IMR-90 (cell line): Measurements from ENCODE around the gene CDH23. TPM values are rescaled to one million over a fixed set of nuclear protein-coding genes. Genes with fewer than 3 reads are reported as not detected.

Experiments used
- ATAC-seq: fragments of 200-7000 bp; cut with Tn5 transposase; 2 replicates; pipeline ENCODE4 v1.9.1; 2020; ENCODE audit warnings: low read depth, mild to moderate bottlenecking, moderate library complexity
- BruUV-seq: library from RNA; stranded (reverse); fragments of 400-500 nt; replicated peaks from 2 replicates; lab custom pipeline; 2021; lab: Mats Ljungman, UMichigan
- CTCF ChIA-PET: fragments of 300-600 bp; formaldehyde crosslinking; extraction: SDS; loops from one replicate; lab custom pipeline; 2021; ENCODE audit warnings: antibody characterized with exemption; lab: Yijun Ruan, JAX
- POLR2A ChIA-PET: fragments of 300-600 bp; sonication (Branson Sonifier 250); formaldehyde crosslinking; loops from one replicate; lab custom pipeline; 2022; ENCODE audit warnings: antibody characterized with exemption; ENCODE audit not compliant: unreplicated experiment; lab: Charles Lee
- DNase-seq: peaks from one replicate; pipeline ENCODE4 v3.0.0; 2013
- H2AFZ ChIP-seq: replicated peaks from 2 replicates; pipeline ENCODE3; 2013; ENCODE audit warnings: low read length, mild to moderate bottlenecking; ENCODE audit not compliant: poor library complexity
- H2AK5ac ChIP-seq: 2 replicates; pipeline ENCODE4 v1.6.1; 2013; ENCODE audit warnings: low read depth, low read length, inconsistent platforms
- H2AK9ac ChIP-seq: replicated peaks from 2 replicates; pipeline ENCODE3; 2013; ENCODE audit warnings: mild to moderate bottlenecking, low read depth, low read length, moderate library complexity; ENCODE audit not compliant: poor library complexity
- H2BK120ac ChIP-seq: 2 replicates; pipeline ENCODE4 v1.6.1; 2013; ENCODE audit warnings: low read depth, low read length, inconsistent platforms
- H2BK15ac ChIP-seq: 3 replicates; pipeline ENCODE4 v1.6.1; 2013; ENCODE audit warnings: low read depth, low read length, inconsistent platforms
- H2BK20ac ChIP-seq: 2 replicates; pipeline ENCODE4 v1.6.1; 2013; ENCODE audit warnings: low read depth, mild to moderate bottlenecking, inconsistent platforms, low read length, moderate library complexity
- H2BK5ac ChIP-seq: 2 replicates; pipeline ENCODE4 v1.6.1; 2013; ENCODE audit warnings: mild to moderate bottlenecking, low read depth, low read length, inconsistent platforms; ENCODE audit not compliant: poor library complexity, severe bottlenecking
- H3K14ac ChIP-seq: replicated peaks from 2 replicates; pipeline ENCODE4 v1.6.1; 2013; ENCODE audit warnings: low read depth, low read length, inconsistent platforms
- H3K18ac ChIP-seq: 2 replicates; pipeline ENCODE4 v1.6.1; 2013; ENCODE audit warnings: low read depth, low read length, control low read depth
- H3K23ac ChIP-seq: 2 replicates; pipeline ENCODE4 v1.6.1; 2013; ENCODE audit warnings: low read depth, low read length, inconsistent platforms
- H3K27ac ChIP-seq: 2 replicates; pipeline ENCODE4 v1.5.1; 2013; ENCODE audit warnings: mild to moderate bottlenecking, control low read depth, low read length; ENCODE audit not compliant: insufficient read depth
- H3K27me3 ChIP-seq: 2 replicates; pipeline ENCODE4 v1.6.1; 2013; ENCODE audit warnings: low read length; ENCODE audit not compliant: control insufficient read depth, insufficient read depth
- H3K36me3 ChIP-seq: 2 replicates; pipeline ENCODE4 v1.6.1; 2013; ENCODE audit warnings: low read length, mixed read lengths; ENCODE audit not compliant: control insufficient read depth, insufficient read depth
- H3K4ac ChIP-seq: 2 replicates; pipeline ENCODE4 v1.6.1; 2013; ENCODE audit warnings: low read depth, low read length, inconsistent platforms
- H3K4me1 ChIP-seq: 2 replicates; pipeline ENCODE4 v1.6.1; 2013; ENCODE audit warnings: low read length, mixed read lengths; ENCODE audit not compliant: control insufficient read depth, insufficient read depth
- H3K4me2 ChIP-seq: 2 replicates; pipeline ENCODE4 v1.6.1; 2013; ENCODE audit warnings: low read depth, mild to moderate bottlenecking, control low read depth, low read length, moderate library complexity
- H3K4me3 ChIP-seq: 2 replicates; pipeline ENCODE4 v1.5.1; 2013; ENCODE audit warnings: low read depth, mild to moderate bottlenecking, control low read depth, low read length, moderate library complexity; ENCODE audit not compliant: insufficient read depth
- H3K56ac ChIP-seq: 2 replicates; pipeline ENCODE4 v1.6.1; 2013; ENCODE audit warnings: low read length, inconsistent platforms; ENCODE audit not compliant: insufficient read depth; ENCODE audit errors: extremely low read depth
- H3K79me1 ChIP-seq, 2 experiments: 2 replicates each; pipeline ENCODE4 v1.6.1; 2013; ENCODE audit warnings: low read length in 2 of 2, inconsistent platforms in 1 of 2, low read depth in 1 of 2
- H3K9ac ChIP-seq: 2 replicates; pipeline ENCODE4 v1.6.1; 2013; ENCODE audit warnings: low read depth, low read length, control low read depth
- H3K9me1 ChIP-seq: 2 replicates; pipeline ENCODE4 v1.6.1; 2013; ENCODE audit warnings: low read length, inconsistent platforms; ENCODE audit not compliant: insufficient read depth
- H3K9me3 ChIP-seq: 2 replicates; pipeline ENCODE4 v1.6.1; 2013; ENCODE audit warnings: low read length; ENCODE audit not compliant: control insufficient read depth, insufficient read depth
- H4K20me1 ChIP-seq: 2 replicates; pipeline ENCODE4 v1.6.1; 2013; ENCODE audit warnings: low read length, inconsistent platforms; ENCODE audit not compliant: insufficient read depth
- H4K5ac ChIP-seq: 2 replicates; pipeline ENCODE4 v1.6.1; 2013; ENCODE audit warnings: mild to moderate bottlenecking, low read depth, low read length, control low read depth
- H4K8ac ChIP-seq, 2 experiments: 2 replicates each; pipeline ENCODE4 v1.6.1; 2013; ENCODE audit warnings: low read depth in 2 of 2, low read length in 2 of 2, control low read depth in 1 of 2, inconsistent platforms in 1 of 2
- H4K91ac ChIP-seq: 2 replicates; pipeline ENCODE4 v1.6.1; 2013; ENCODE audit warnings: low read depth, low read length, inconsistent platforms; ENCODE audit not compliant: insufficient read depth
- BHLHE40 ChIP-seq: fragments of 150-350 bp; IDR thresholded peaks from 2 replicates; pipeline ENCODE4 v1.6.1; 2016; ENCODE audit warnings: mild to moderate bottlenecking, low read depth, low read length
- CEBPB ChIP-seq: IDR thresholded peaks from 2 replicates; pipeline ENCODE4 v1.6.1; 2012; ENCODE audit warnings: low read depth, low read length, improper control_type of control experiment
- CHD1 ChIP-seq: IDR thresholded peaks from 2 replicates; pipeline ENCODE4 v1.6.1; 2012; ENCODE audit warnings: low read depth, low read length, improper control_type of control experiment
- MAFK ChIP-seq: IDR thresholded peaks from 2 replicates; pipeline ENCODE4 v1.6.1; 2012; ENCODE audit warnings: low read depth, low read length, improper control_type of control experiment
- MAZ ChIP-seq: IDR thresholded peaks from 2 replicates; pipeline ENCODE4 v1.6.1; 2012; ENCODE audit warnings: low read depth, mild to moderate bottlenecking, low read length, improper control_type of control experiment, moderate library complexity, borderline replicate concordance
- NFE2L2 ChIP-seq: fragments of 150-350 bp; IDR thresholded peaks from 2 replicates; pipeline ENCODE4 v1.6.1; 2016; ENCODE audit warnings: low read depth, mild to moderate bottlenecking, low read length
- POLR2A ChIP-seq: IDR thresholded peaks from 2 replicates; pipeline ENCODE4 v1.6.1; 2012; ENCODE audit warnings: mild to moderate bottlenecking, low read depth, low read length
- RCOR1 ChIP-seq: IDR thresholded peaks from 2 replicates; pipeline ENCODE4 v1.6.1; 2012; ENCODE audit warnings: mild to moderate bottlenecking, low read length, improper control_type of control experiment; ENCODE audit not compliant: insufficient replicate concordance
- SMC3 ChIP-seq: fragments of 150-350 bp; IDR thresholded peaks from 2 replicates; pipeline ENCODE4 v1.6.1; 2016; ENCODE audit warnings: low read depth, mild to moderate bottlenecking, antibody characterized with exemption, low read length, moderate library complexity
- USF2 ChIP-seq: fragments of 150-350 bp; IDR thresholded peaks from 2 replicates; pipeline ENCODE4 v1.6.1; 2017; ENCODE audit warnings: mild to moderate bottlenecking, antibody characterized with exemption, low read length, low read depth
- WGBS, 2 experiments: methylation state at CpG; one replicate each; pipeline versions ENCODE4 v1.1.5 to v1.1.7; 2013; ENCODE audit warnings: missing lambda C conversion rate in 2 of 2; ENCODE audit not compliant: insufficient read length in 1 of 2; ENCODE audit errors: extremely low coverage in 2 of 2; 5-methylcytosine and 5-hydroxymethylcytosine counted together
- dilution Hi-C: fragments of 300-500 bp; cut with HindIII; formaldehyde crosslinking; loops from one replicate; pipeline ENCODE4 v1.14.3; 2018; ENCODE audit warnings: low sequenced_read_pairs; ENCODE audit not compliant: unreplicated experiment
- in situ Hi-C: fragments of 300-500 bp; cut with MboI; formaldehyde crosslinking; loops from 3 replicates; pipeline ENCODE4 v1.14.3; 2019; ENCODE audit warnings: low sequenced_read_pairs, inconsistent platforms, mixed read lengths
- intact Hi-C: fragments of 100-400 bp; cut with micrococcal nuclease; formaldehyde crosslinking; loops from 2 replicates; pipeline ENCODE4 v1.10.0; 2022
- polyA plus RNA-seq, 3 experiments: library from polyadenylated mRNA; depleted of rRNA; stranded (reverse); fragments of >200 nt; gene quantifications; 2 replicates each; pipeline ENCODE4 v1.2.3, GENCODE V29; 2012; ENCODE audit warnings: low replicate concordance in 1 of 3
- total RNA-seq: library from RNA; depleted of rRNA; stranded (reverse); fragments of >200 nt; gene quantifications from 2 replicates; pipeline ENCODE4 v1.2.3, GENCODE V29; 2012

CDH23 gene
- total and polyA plus RNA-seq, 2 of the 4 experiments (the other 2 are of a cell fraction): under 0.01 to 0.03 TPM

- Histone ChIP-seq H2AK5ac (no peak overlapping the region), H3K4me3 (no peak overlapping the region), H4K20me1 (no peaks in the 10 kb centered on the region), H3K9me3 (no peaks in the 10 kb centered on the region), H4K5ac (no peak overlapping the region), H3K27ac (no peak overlapping the region), H3K18ac (no peak overlapping the region), H3K9me1 (0 out of 2 replicates have a peak, but pooled peaks cover 5% of the 10 kb centered on the region), H2AK9ac (no peak overlapping the region), H3K27me3 (peaks cover 5% of the 10 kb centered on the region), H3K79me1 (no peaks in the 10 kb centered on the region), H2BK5ac (no peak overlapping the region), H3K36me3 (peaks cover 10% of the 10 kb centered on the region; the same call in 1 of the 2 replicates), H2BK20ac (no peak overlapping the region), H3K4ac (no peak overlapping the region), H3K56ac (no peak overlapping the region), H2AFZ (no peak overlapping the region), H3K4me2 (no peak overlapping the region), H2BK15ac (no peak overlapping the region), H2BK120ac (no peak overlapping the region), H3K14ac (no peak overlapping the region), H4K91ac (no peak overlapping the region), H3K23ac (no peak overlapping the region), H3K9ac (no peak overlapping the region), H3K4me1 (peaks cover 7% of the 10 kb centered on the region; the same call in 1 of the 2 replicates), H4K8ac (no peak overlapping the region)
- TF ChIP-seq RCOR1: no peak
- no peak for TF ChIP-seq MAFK
- TF ChIP-seq SMC3: no peak
- TF ChIP-seq CEBPB: no peak
- no peak for TF ChIP-seq MAZ
- no peak for TF ChIP-seq USF2
- no peak for TF ChIP-seq POLR2A
- no peak for TF ChIP-seq BHLHE40
- no peak for TF ChIP-seq NFE2L2
- TF ChIP-seq CHD1: no peak
- ChIA-PET POLR2A (no interaction called here), CTCF (no interaction called here)
- ATAC-seq (no peak), DNase-seq (no peak)
- dilution Hi-C loops: no loop called here
- no TSS peak for BruUV-seq
- intact Hi-C loops: no loop called here
- 80% methylated on average over 5 of the region's 14 CpGs; no CpG with 5 or more reads in 1 of the 2 experiments for WGBS, 2 experiments
- in situ Hi-C loops: no loop called here
These were observed 354.9 kb downstream of the CDH23 start for GRCh38 chr10:71751515-71752224.
